Immature natural killer cell (primary cell): ENCODE measurements around the gene PRMT2. TPM values are rescaled to one million over a fixed set of nuclear protein-coding genes. Genes with fewer than 3 reads are reported as not detected.
A peak's percentile ranks its signal among the peaks of the same experiment; 100 is the strongest.
"Not testable (repeated sequence)": the region's sequence is repeated elsewhere in the genome, so short reads cannot be mapped to it uniquely, and the experiment has no call there.

Experiments
- DNase-seq, 3 donors: peaks; one replicate each; pipeline ENCODE4 v3.0.0; 2022; ENCODE audit warnings: mixed read lengths in 1 of 3
- H3K27ac Mint-ChIP-seq, 6 donors: one replicate each; pipeline ENCODE4 v1.8.0; 2020; ENCODE audit warnings: mixed read lengths in 6 of 6, mild to moderate bottlenecking in 5 of 6, inconsistent platforms in 4 of 6, moderate library complexity in 3 of 6
- H3K27me3 Mint-ChIP-seq, 3 donors: one replicate each; pipeline ENCODE4 v1.8.0; 2020 to 2021; ENCODE audit warnings: low read depth in 3 of 3, mild to moderate bottlenecking in 3 of 3, mixed read lengths in 3 of 3, moderate library complexity in 3 of 3, inconsistent platforms in 1 of 3
- H3K36me3 Mint-ChIP-seq, 3 donors: one replicate each; pipeline ENCODE4 v1.8.0; 2020; ENCODE audit warnings: mixed read lengths in 3 of 3, inconsistent platforms in 2 of 3, mild to moderate bottlenecking in 2 of 3
- H3K4me1 Mint-ChIP-seq, 2 donors: one replicate each; pipeline ENCODE4 v1.8.0; 2020; ENCODE audit warnings: inconsistent platforms in 2 of 2, mild to moderate bottlenecking in 2 of 2, mixed read lengths in 2 of 2, moderate library complexity in 1 of 2
- H3K4me3 Mint-ChIP-seq, 5 donors: one replicate each; pipeline ENCODE4 v1.8.0; 2020; ENCODE audit warnings: mild to moderate bottlenecking in 5 of 5, mixed read lengths in 5 of 5, inconsistent platforms in 3 of 5, moderate library complexity in 3 of 5
- H3K9me3 Mint-ChIP-seq, 6 donors: one replicate each; pipeline ENCODE4 v1.8.0; 2020; ENCODE audit warnings: mild to moderate bottlenecking in 6 of 6, mixed read lengths in 6 of 6, inconsistent platforms in 4 of 6, moderate library complexity in 3 of 6
- polyA plus RNA-seq, 3 donors: library from polyadenylated mRNA; unstranded; fragments of 300-500 nt; fragmentation: Illumina TruSeq; gene quantifications; one replicate each; pipeline ENCODE4 v1.2.3, GENCODE V29; 2021

The PRMT2 gene
- polyA plus RNA-seq, 3 donors from 2014 or later: 386 to 451 (median 444) TPM

DNA sequence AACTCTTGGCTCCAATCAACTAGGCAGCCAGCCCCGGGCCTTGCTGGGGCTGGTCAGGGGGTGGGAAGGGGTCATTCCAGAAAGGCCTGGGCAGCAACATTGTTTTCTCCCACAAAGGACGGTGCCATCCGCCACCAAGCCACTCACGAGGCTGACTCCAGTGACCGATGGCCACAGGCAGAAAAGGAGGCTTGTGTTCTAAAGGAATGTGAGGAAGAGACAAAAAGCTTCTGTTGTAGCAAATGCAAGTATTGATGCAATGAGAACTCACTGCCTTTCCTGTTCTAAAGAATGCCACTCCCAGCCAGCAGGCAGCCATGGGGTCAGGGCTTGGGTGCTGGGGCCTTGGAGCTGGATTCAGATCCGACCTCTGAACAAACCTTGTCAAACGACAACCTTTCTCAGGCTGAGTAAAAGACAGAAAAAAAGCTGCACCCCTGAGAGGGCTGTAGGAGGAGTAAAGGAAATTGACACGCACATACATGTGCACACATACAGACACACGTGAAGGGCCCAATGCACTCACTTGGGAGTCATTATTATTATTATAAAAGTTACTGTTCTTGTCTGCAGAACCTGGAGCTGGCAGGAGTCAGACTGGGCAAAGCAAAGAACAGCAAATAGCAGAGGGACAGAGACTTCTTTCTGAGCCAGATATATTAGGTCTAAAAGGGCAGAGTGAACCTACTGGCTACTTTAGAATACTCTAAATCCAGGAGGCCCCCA, 13.9 kb upstream of the PRMT2 start:
- Mint-ChIP-seq H3K9me3 (peaks cover 2 to 13% (median 4%) of the 10 kb centered on the region in 6 donors), H3K27ac (peak overlapping the region; percentile 95 to 100 (median 98)), H3K27me3 (peaks cover 5 to 12% (median 9%) of the 10 kb centered on the region in 3 donors), H3K4me3 (peak overlapping the region; percentile 69 to 83 (median 71)), H3K36me3 (peaks cover 0 to 11% (median 3%) of the 10 kb centered on the region in 3 donors), H3K4me1 (peaks cover 56 to 83% of the 10 kb centered on the region in 2 donors)
- DNase-seq: no peak

GRCh38 chr21:46622226-46622625, 13.2 kb upstream of the PRMT2 start:
- Mint-ChIP-seq H3K4me3 (peak overlapping the region; percentile 69 to 83 (median 71)), H3K4me1 (peaks cover 54 to 83% of the 10 kb centered on the region in 2 donors), H3K36me3 (peaks cover 0 to 11% (median 3%) of the 10 kb centered on the region in 3 donors)

GRCh38 chr21:46624050-46624449, 11.4 kb upstream of the PRMT2 start:
- H3K27ac Mint-ChIP-seq: peak overlapping the region in 3 of 6 donors; percentile 56 to 70 (median 68)
- peaks cover 6 to 12% (median 9%) of the 10 kb centered on the region in 3 donors for H3K27me3 Mint-ChIP-seq
- peaks cover 52 to 80% of the 10 kb centered on the region in 2 donors for H3K4me1 Mint-ChIP-seq
- peaks cover 0 to 11% (median 3%) of the 10 kb centered on the region in 3 donors for H3K36me3 Mint-ChIP-seq
- DNase-seq: no peak
- no peak overlapping the region for H3K4me3 Mint-ChIP-seq
- peaks cover 2 to 14% (median 4%) of the 10 kb centered on the region in 6 donors for H3K9me3 Mint-ChIP-seq

More at GRCh38 chr21:46622226-46622625, 13.2 kb upstream of the PRMT2 start:
- DNase-seq: peak; percentile 88 to 90 (median 88)
- Mint-ChIP-seq H3K27ac (peak overlapping the region; percentile 95 to 100 (median 98)), H3K27me3 (peaks cover 5 to 12% (median 9%) of the 10 kb centered on the region in 3 donors), H3K9me3 (peaks cover 2 to 14% (median 4%) of the 10 kb centered on the region in 6 donors)

- Mint-ChIP-seq H3K27ac (peak overlapping the region in 2 of 6 donors; percentile 16 to 65), H3K27me3 (peaks cover 6 to 11% (median 9%) of the 10 kb centered on the region in 3 donors), H3K4me3 (no peak overlapping the region), H3K9me3 (peaks cover 2 to 14% (median 4%) of the 10 kb centered on the region in 6 donors), H3K36me3 (peaks cover 0 to 6% (median 3%) of the 10 kb centered on the region in 3 donors), H3K4me1 (peaks cover 36 to 63% of the 10 kb centered on the region in 2 donors)
- DNase-seq: no peak
These were observed 9.7 kb upstream of the PRMT2 start for GRCh38 chr21:46625759-46626158.

GRCh38 chr21:46626536-46626935, 8.9 kb upstream of the PRMT2 start:
- no peak overlapping the region for H3K4me3 Mint-ChIP-seq
- no peak for DNase-seq
- peak overlapping the region in 4 of 6 donors; percentile 14 to 46 (median 44) for H3K27ac Mint-ChIP-seq
- H3K9me3 Mint-ChIP-seq: peaks cover 2 to 14% (median 4%) of the 10 kb centered on the region in 6 donors
- peaks cover 29 to 55% of the 10 kb centered on the region in 2 donors for H3K4me1 Mint-ChIP-seq
- peaks cover 6 to 11% (median 7%) of the 10 kb centered on the region in 3 donors for H3K27me3 Mint-ChIP-seq
- peaks cover 0 to 9% (median 3%) of the 10 kb centered on the region in 3 donors for H3K36me3 Mint-ChIP-seq

DNA sequence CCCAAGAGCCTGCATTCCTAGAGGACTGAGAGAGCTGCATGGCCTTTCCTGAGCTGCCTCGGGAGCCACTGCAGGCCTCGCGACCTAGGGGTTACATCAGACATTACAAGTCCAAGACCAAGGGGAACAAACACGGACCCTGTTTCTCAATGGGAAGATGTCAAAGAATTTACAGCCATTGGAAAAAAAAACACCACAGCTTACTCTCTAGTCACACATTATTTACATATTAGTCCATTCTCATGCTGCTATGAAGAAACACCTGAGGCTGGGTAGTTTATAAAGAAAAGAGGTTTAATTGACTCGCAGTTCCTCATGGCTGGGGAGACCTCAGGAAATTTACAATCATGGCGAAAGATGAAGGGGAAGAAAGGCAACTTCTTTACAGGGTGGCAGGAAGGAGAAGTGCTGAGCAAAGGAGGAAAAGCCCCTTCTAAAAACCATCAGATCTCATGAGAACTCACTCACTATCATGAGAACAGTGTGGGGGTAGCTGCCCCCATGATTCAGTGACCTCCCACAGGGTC, 8.4 kb upstream of the PRMT2 start:
- H3K27me3 Mint-ChIP-seq: peaks cover 4 to 9% (median 7%) of the 10 kb centered on the region in 3 donors
- DNase-seq: no peak
- peaks cover 24 to 50% of the 10 kb centered on the region in 2 donors for H3K4me1 Mint-ChIP-seq
- H3K9me3 Mint-ChIP-seq: peaks cover 2 to 14% (median 4%) of the 10 kb centered on the region in 6 donors
- H3K4me3 Mint-ChIP-seq: no peak overlapping the region
- H3K36me3 Mint-ChIP-seq: peaks cover 0 to 10% (median 3%) of the 10 kb centered on the region in 3 donors
- peak overlapping the region in 4 of 6 donors; percentile 14 to 70 (median 55) for H3K27ac Mint-ChIP-seq

GRCh38 chr21:46627726-46628125, 7.7 kb upstream of the PRMT2 start:
- Mint-ChIP-seq H3K9me3 (peaks cover 2 to 14% (median 4%) of the 10 kb centered on the region in 6 donors), H3K36me3 (peaks cover 0 to 10% (median 3%) of the 10 kb centered on the region in 3 donors), H3K4me1 (peaks cover 17 to 48% of the 10 kb centered on the region in 2 donors), H3K27me3 (peaks cover under 1 to 4% (median 2%) of the 10 kb centered on the region in 3 donors), H3K27ac (no peak overlapping the region), H3K4me3 (no peak overlapping the region)
- no peak for DNase-seq

GRCh38 chr21:46628868-46629267, 6.6 kb upstream of the PRMT2 start:
- H3K27ac Mint-ChIP-seq: no peak overlapping the region
- H3K27me3 Mint-ChIP-seq: peaks cover 0 to 4% (median 2%) of the 10 kb centered on the region in 3 donors
- peaks cover 11 to 50% of the 10 kb centered on the region in 2 donors for H3K4me1 Mint-ChIP-seq
- no peak overlapping the region for H3K4me3 Mint-ChIP-seq
- peaks cover 0 to 10% (median 3%) of the 10 kb centered on the region in 3 donors for H3K36me3 Mint-ChIP-seq
- peaks cover 2 to 14% (median 4%) of the 10 kb centered on the region in 6 donors for H3K9me3 Mint-ChIP-seq
- DNase-seq: no peak

- not testable (repeated sequence) for H3K27ac Mint-ChIP-seq, H3K9me3 Mint-ChIP-seq, H3K4me3 Mint-ChIP-seq, H3K36me3 Mint-ChIP-seq, DNase-seq
- Mint-ChIP-seq H3K27me3 (peaks cover 7 to 12% (median 9%) of the 10 kb centered on the region in 3 donors), H3K4me1 (peaks cover 22 to 52% of the 10 kb centered on the region in 2 donors)
These were observed 4.6 kb upstream of the PRMT2 start for GRCh38 chr21:46630915-46631314.

DNA sequence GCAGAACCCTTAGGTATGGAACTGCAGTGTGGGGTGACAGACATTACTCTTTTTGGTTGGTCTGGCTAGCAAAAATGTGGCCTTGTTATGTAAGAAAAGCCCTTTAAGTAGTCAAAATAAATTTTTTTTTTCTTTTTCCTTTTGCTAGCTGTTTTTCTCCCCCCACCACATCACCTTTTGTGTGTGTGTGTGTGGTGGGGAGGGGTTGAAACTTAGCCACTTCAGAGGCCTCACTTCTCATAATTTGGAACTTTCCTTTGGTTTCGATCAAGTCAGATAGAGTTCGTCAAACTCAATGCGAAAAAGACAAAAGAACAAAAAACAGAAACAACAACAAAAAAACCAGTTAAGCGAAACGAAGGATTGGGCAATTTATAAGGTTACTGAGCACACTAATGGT, 1.9 kb upstream of the PRMT2 start:
- Mint-ChIP-seq H3K27ac (peak overlapping the region; percentile 58 to 96 (median 92)), H3K4me3 (peak overlapping the region in 4 of 5 donors; percentile 44 to 87 (median 60)), H3K27me3 (peaks cover 10 to 14% (median 14%) of the 10 kb centered on the region in 3 donors), H3K9me3 (peaks cover 0 to 2% (median 0%) of the 10 kb centered on the region in 6 donors), H3K4me1 (peaks cover 41 to 57% of the 10 kb centered on the region in 2 donors), H3K36me3 (peaks cover 8 to 15% (median 12%) of the 10 kb centered on the region in 3 donors)
- DNase-seq: no peak

GRCh38 chr21:46634427-46634826, 1.0 kb upstream of the PRMT2 start:
- Mint-ChIP-seq H3K27me3 (peaks cover 11 to 14% (median 13%) of the 10 kb centered on the region in 3 donors), H3K9me3 (peaks cover 0 to 2% (median 0%) of the 10 kb centered on the region in 6 donors), H3K4me1 (peaks cover 50 to 65% of the 10 kb centered on the region in 2 donors), H3K36me3 (peaks cover 9 to 15% (median 12%) of the 10 kb centered on the region in 3 donors), H3K27ac (peak overlapping the region; percentile 91 to 97 (median 92)), H3K4me3 (peak overlapping the region; percentile 87 to 97 (median 94))
- no peak for DNase-seq

DNA sequence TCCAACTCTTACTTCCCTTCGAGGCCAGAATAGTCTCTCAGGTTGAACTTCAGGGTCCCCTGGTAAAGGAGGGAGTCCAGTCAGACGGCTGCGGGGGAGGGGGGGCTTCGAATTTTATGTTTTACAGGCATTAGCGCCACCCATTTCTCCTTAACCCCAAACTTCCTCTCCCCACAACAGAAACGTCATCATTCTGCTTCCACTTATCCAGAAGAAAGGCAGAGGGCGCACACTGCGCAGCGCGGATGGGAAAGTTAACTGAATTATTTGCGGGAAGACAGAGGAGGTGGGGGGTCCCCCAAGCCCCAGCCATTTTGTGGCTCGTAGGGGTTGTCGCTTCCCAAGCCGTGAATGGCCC, 529 bp upstream of the PRMT2 start:
- Mint-ChIP-seq H3K4me1 (peaks cover 55 to 70% of the 10 kb centered on the region in 2 donors), H3K36me3 (peaks cover 14 to 19% (median 16%) of the 10 kb centered on the region in 3 donors), H3K27me3 (peaks cover 13 to 17% (median 14%) of the 10 kb centered on the region in 3 donors), H3K4me3 (peak overlapping the region; percentile 87 to 97 (median 94)), H3K9me3 (peaks cover 0 to 2% (median 0%) of the 10 kb centered on the region in 6 donors), H3K27ac (peak overlapping the region; percentile 91 to 97 (median 92))
- no peak for DNase-seq

GRCh38 chr21:46636181-46636512, 673 bp downstream of the PRMT2 start:
- H3K4me3 Mint-ChIP-seq: peak overlapping the region; percentile 87 to 97 (median 94)
- H3K36me3 Mint-ChIP-seq: peaks cover 22 to 28% (median 22%) of the 10 kb centered on the region in 3 donors
- no peak for DNase-seq
- peaks cover 13 to 20% (median 18%) of the 10 kb centered on the region in 3 donors for H3K27me3 Mint-ChIP-seq
- H3K9me3 Mint-ChIP-seq: peaks cover 0 to 2% (median 0%) of the 10 kb centered on the region in 6 donors
- peaks cover 67 to 82% of the 10 kb centered on the region in 2 donors for H3K4me1 Mint-ChIP-seq
- H3K27ac Mint-ChIP-seq: peak overlapping the region; percentile 91 to 98 (median 92)
